Lower leg skin (tissue), 4 donors: ENCODE results near the gene EPB41L4B. TPM values are rescaled to one million over a fixed set of nuclear protein-coding genes. Genes with fewer than 3 reads are reported as not detected.

Source experiments
- DNase-seq, 2 donors: peaks; one replicate each; pipeline ENCODE4 v3.0.0-alpha.2; 2019; ENCODE audit warnings: low spot score in 2 of 2
- H3K4me3 ChIP-seq: fragments of 200-600 bp; sonication (generic); 2 replicates; pipeline ENCODE4 v1.5.1; 2017; ENCODE audit warnings: mild to moderate bottlenecking, low read depth; ENCODE audit not compliant: poor library complexity, severe bottlenecking
- CTCF ChIP-seq, 3 donors: fragments of 450-650 bp; IDR thresholded peaks; one replicate each; pipeline ENCODE4 v1.5.1; 2016; ENCODE audit warnings: antibody characterized with exemption in 3 of 3, mild to moderate bottlenecking in 3 of 3, moderate library complexity in 2 of 3
- POLR2A ChIP-seq, 2 donors: fragments of 450-650 bp; IDR thresholded peaks; one replicate each; pipeline ENCODE4 v1.6.1; 2016 to 2017; ENCODE audit warnings: antibody characterized with exemption in 2 of 2, mild to moderate bottlenecking in 1 of 2, moderate library complexity in 1 of 2
- WGBS, 2 donors: methylation state at CpG; one replicate each; pipeline ENCODE4 v1.1.5; 2018; 5-methylcytosine and 5-hydroxymethylcytosine counted together
- intact Hi-C: fragments of 100-400 bp; cut with DNase I; formaldehyde crosslinking; loops from one replicate; pipeline ENCODE4 v1.15.0; 2023; ENCODE audit warnings: low total_unique reads
- total RNA-seq, 4 donors: library from RNA; depleted of rRNA; stranded (reverse); fragments of >200 nt; gene quantifications; one replicate each; pipeline ENCODE4 v1.1.0, GENCODE V29; 2016

Gene EPB41L4B
- total RNA-seq, 4 donors from 2014 or later: 15.4 to 31.6 (median 21.6) TPM

DNA sequence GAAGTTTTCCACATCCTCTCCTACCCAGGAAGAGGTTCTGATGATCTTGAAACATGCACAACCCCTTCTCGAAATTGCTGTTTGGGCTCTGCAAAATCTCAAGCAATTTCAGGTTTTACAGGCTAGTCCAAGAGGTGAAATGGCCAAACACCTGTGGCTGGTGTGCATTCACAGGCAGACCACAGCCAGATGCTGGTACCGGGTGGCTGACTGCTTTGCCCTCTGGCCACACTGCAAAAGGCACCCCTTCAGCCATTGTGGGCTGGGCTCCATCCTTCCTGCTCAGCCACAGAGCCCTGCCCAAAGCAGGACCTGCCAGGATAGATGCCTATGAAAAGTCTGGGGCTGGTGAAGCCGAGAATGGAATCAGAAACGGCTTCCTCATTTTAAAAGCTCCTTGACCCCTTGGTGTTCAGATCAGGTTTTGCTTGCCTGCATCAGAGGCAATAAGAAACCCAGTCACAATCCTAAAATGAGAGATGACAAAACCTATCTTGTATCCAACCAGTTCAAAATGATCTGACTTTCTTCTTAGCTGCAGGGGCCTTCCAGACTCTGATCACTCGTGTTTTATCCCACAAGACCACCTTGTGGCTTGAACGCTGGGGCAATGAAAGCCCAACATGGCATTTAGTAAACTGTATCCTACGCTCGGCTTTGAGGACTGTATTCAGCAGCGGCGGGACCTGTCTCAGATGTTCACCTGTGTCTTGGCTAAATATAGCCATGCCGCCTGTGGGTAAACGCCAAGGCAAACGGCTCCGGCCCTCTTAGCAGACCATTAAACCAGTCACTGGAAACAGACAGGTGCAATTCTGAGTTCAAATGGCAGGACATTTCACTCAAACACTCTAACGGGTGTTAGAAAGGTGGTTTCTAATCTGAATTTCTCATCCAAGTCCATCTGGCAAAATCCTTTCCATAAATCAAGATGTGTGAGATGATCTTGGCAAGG is 49.6 kb downstream of the EPB41L4B start:
- WGBS, 2 donors: 84 to 86% methylated on average over 15 of the region's 15 CpGs
- no peak for DNase-seq
- TF ChIP-seq POLR2A (IDR thresholded peaks at IDR 0.05) (no peak), CTCF (IDR thresholded peaks at IDR 0.05) (no peak)
- intact Hi-C loops: no loop called here
- no peak overlapping the region for H3K4me3 ChIP-seq

GRCh38 chr9:109270441-109270840 is 50.4 kb downstream of the EPB41L4B start:
- intact Hi-C loops: no loop called here
- TF ChIP-seq CTCF (IDR thresholded peaks at IDR 0.05) (no peak), POLR2A (IDR thresholded peaks at IDR 0.05) (no peak)
- H3K4me3 ChIP-seq: no peak overlapping the region
- DNase-seq: no peak

DNA sequence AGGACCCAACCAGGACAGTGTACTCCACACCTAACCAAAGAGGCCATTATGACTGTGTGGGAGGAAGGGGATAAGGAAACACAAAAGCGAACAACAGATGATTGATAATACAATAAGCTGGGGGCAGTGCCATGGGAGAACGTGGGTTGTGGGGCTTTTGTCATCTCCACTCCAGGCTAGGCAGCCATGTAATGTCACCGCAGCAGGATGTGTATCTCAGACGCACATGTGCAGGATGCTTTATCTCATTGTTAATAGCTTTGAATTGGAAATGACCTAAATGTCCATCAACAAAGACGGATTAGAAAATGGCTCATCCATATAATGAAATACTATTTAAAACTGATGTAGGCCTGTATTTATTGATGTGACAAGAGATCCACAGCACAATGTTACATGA is 51.0 kb downstream of the EPB41L4B start:
- no peak for TF ChIP-seq POLR2A (IDR thresholded peaks at IDR 0.05)
- 84 to 89% methylated on average over 5 of the region's 5 CpGs for WGBS, 2 donors
- no peak overlapping the region for H3K4me3 ChIP-seq
- no peak for DNase-seq
- intact Hi-C loops: no loop called here

DNA sequence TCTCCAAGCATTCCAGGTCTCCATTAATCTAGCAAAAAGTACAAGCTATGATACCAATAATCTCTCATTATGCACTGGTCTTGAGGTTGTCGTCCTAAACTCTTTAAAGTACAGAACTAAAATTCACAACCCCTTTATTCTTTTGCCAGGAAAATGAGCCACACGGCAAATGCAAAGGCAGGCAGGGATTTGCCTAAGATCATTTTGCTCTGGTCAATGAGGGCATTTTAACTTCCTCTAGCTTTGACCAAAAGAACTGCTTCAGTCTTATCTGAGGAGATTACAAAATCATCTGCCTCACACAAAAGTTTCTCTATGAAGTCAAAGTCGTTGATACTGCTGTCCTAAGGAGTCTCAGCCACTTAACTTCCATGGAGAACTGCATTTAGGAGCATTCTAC is 51.8 kb downstream of the EPB41L4B start:
- no peak for DNase-seq
- TF ChIP-seq POLR2A (IDR thresholded peaks at IDR 0.05) (no peak), CTCF (IDR thresholded peaks at IDR 0.05) (no peak)
- intact Hi-C loops: no loop called here
- H3K4me3 ChIP-seq: no peak overlapping the region
- WGBS, 2 donors: 73 to 85% methylated on average over 3 of the region's 3 CpGs

DNA sequence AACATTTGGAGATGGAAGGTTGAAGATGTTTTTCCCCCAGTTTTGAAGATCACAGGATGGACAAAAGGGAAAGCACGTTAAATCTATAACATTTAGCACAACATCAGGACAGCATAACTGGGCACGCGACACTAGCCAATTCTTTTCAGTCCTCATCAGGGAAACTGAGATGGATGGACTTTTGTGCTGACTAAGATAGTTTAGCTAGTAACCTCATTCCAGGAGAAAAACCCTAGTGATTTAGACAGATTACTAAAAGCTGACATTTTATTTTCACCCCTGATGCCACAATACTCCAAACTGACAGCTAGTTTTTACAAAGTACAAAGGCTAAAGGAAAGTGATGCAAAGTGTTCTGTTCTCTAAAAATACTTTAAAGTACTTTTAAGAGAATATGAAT is 53.3 kb downstream of the EPB41L4B start:
- intact Hi-C loops: no loop called here
- TF ChIP-seq CTCF (IDR thresholded peaks at IDR 0.05) (no peak), POLR2A (IDR thresholded peaks at IDR 0.05) (no peak)
- DNase-seq: no peak
- no peak overlapping the region for H3K4me3 ChIP-seq
- WGBS, 2 donors: 94 to 97% methylated on average over 3 of the region's 3 CpGs

DNA sequence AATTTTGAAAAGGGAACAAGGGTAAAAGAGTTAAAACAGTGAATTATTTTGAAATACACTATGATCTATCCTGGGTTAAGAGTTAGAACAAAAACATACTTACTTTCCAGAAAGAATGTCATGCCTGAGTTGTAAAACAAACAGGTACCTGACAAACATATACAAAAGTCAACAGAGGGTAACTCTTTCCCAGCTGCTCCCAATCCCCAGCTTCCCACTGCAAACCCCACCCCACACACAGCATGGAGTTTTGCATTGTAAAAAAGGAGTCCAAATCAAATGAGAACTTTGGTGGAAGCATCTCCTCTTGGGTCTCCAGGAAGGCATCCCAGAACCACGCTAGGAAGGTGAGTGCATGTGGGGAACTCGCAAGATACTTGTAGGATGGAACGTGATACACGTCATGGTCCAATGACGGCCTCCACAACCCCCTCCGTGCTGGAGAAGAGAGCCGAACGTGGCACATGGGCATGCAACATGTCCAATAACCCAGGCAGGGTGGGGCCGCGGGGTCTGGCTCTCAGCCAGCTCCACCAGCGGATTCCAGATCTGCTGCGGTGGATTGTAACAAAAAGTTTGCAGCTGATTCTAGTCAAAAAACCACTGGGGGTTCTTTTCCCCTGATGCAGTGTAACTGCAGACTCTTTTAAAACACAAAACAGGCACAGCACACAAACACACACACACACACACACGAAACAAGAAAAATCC is 55.8 kb downstream of the EPB41L4B start:
- WGBS, 2 donors: 36 to 46% methylated on average over 13 of the region's 13 CpGs
- no peak for TF ChIP-seq CTCF (IDR thresholded peaks at IDR 0.05)
- no peak for TF ChIP-seq POLR2A (IDR thresholded peaks at IDR 0.05)
- intact Hi-C loops: no loop called here
- no peak overlapping the region for H3K4me3 ChIP-seq
- DNase-seq: peak in 1 of 2 donors; percentile 87
